Left ventricle myocardium inferior (tissue), 1 donor: ENCODE measurements around the gene WDR20. TPM values are rescaled to one million over a fixed set of nuclear protein-coding genes. Genes with fewer than 3 reads are reported as not detected.

Experiments used
- DNase-seq: peaks from one replicate; pipeline ENCODE4 v3.0.0-alpha.2; 2020
- H3K27ac ChIP-seq: fragments of 200-600 bp; replicated peaks from 2 replicates; pipeline ENCODE4 v1.8.0; 2021
- H3K27me3 ChIP-seq: fragments of 200-600 bp; 2 replicates; pipeline ENCODE4 v1.8.0; 2021; ENCODE audit warnings: low read depth
- H3K36me3 ChIP-seq: fragments of 200-600 bp; 2 replicates; pipeline ENCODE4 v1.8.0; 2021
- H3K4me1 ChIP-seq: fragments of 200-600 bp; 2 replicates; pipeline ENCODE4 v1.8.0; 2021
- H3K4me3 ChIP-seq: fragments of 200-600 bp; 2 replicates; pipeline ENCODE4 v1.8.0; 2021; ENCODE audit warnings: mild to moderate bottlenecking, moderate library complexity
- H3K9me3 ChIP-seq: fragments of 200-600 bp; replicated peaks from 2 replicates; pipeline ENCODE4 v1.8.0; 2021
- CTCF ChIP-seq: fragments of 200-600 bp; IDR thresholded peaks from 2 replicates; pipeline ENCODE4 v1.8.0; 2021; ENCODE audit warnings: antibody characterized with exemption, mild to moderate bottlenecking, borderline replicate concordance
- intact Hi-C: fragments of 100-400 bp; cut with micrococcal nuclease; formaldehyde crosslinking; loops from one replicate; pipeline ENCODE4 v1.11.0; 2022
- total RNA-seq: library from RNA; stranded (reverse); fragmentation: NEBNext Ultra II Directional; extraction: Animal tissue kit (Norgen Biotek cat#: 25700); gene quantifications from one replicate; pipeline ENCODE4 v1.2.1, GENCODE V29; 2021
- donor health status: DM: no; HTN: yes; CAD: no; lungs with severe emphysema.

WDR20 gene
- total RNA-seq, 1 donor from 2014 or later: 20.9 TPM

- H3K4me3 ChIP-seq: peak overlapping the region; percentile 52
- H3K9me3 ChIP-seq: no peaks in the 10 kb centered on the region
- H3K4me1 ChIP-seq: peaks cover 7% of the 10 kb centered on the region
- no peak for TF ChIP-seq CTCF
- no peak for DNase-seq
- peak overlapping the region; percentile 17 for H3K27ac ChIP-seq
- H3K36me3 ChIP-seq: peaks cover 24% of the 10 kb centered on the region
- intact Hi-C loops: loop anchor here (5.0 kb wide), 1 partner anchor 78 kb away; no protein-coding TSS in a partner anchor
- H3K27me3 ChIP-seq: no peaks in the 10 kb centered on the region
These were observed 94.9 kb downstream of the WDR20 start for GRCh38 chr14:102234331-102235264.

GRCh38 chr14:102235275-102235897, 95.7 kb downstream of the WDR20 start:
- TF ChIP-seq CTCF: peak; percentile 91
- intact Hi-C loops: loop anchor here (5.0 kb wide), 1 partner anchor 77 kb away; no protein-coding TSS in a partner anchor
- H3K36me3 ChIP-seq: peaks cover 24% of the 10 kb centered on the region
- peak overlapping the region; percentile 17 for H3K27ac ChIP-seq
- DNase-seq: peak; percentile 88
- H3K4me3 ChIP-seq: peak overlapping the region; percentile 52
- peaks cover 7% of the 10 kb centered on the region for H3K4me1 ChIP-seq
- no peaks in the 10 kb centered on the region for H3K9me3 ChIP-seq
- H3K27me3 ChIP-seq: no peaks in the 10 kb centered on the region

- Histone ChIP-seq H3K4me3 (no peak overlapping the region), H3K36me3 (peaks cover 17% of the 10 kb centered on the region), H3K9me3 (no peaks in the 10 kb centered on the region), H3K4me1 (peaks cover 7% of the 10 kb centered on the region), H3K27ac (no peak overlapping the region), H3K27me3 (no peaks in the 10 kb centered on the region)
- intact Hi-C loops: loop anchor here (5.0 kb wide), 1 partner anchor 76 kb away; no protein-coding TSS in a partner anchor
- no peak for TF ChIP-seq CTCF
- no peak for DNase-seq
These were observed 96.3 kb downstream of the WDR20 start for GRCh38 chr14:102236026-102236425.

- DNase-seq: no peak
- Histone ChIP-seq H3K9me3 (no peaks in the 10 kb centered on the region), H3K27me3 (no peaks in the 10 kb centered on the region), H3K4me3 (no peak overlapping the region), H3K27ac (no peak overlapping the region), H3K4me1 (peaks cover 7% of the 10 kb centered on the region), H3K36me3 (no peaks in the 10 kb centered on the region)
- intact Hi-C loops: loop anchor here (5.0 kb wide), 1 partner anchor 74 kb away; no protein-coding TSS in a partner anchor
- no peak for TF ChIP-seq CTCF
These were observed 98.4 kb downstream of the WDR20 start for GRCh38 chr14:102238131-102238530.

GRCh38 chr14:102238766-102239165, 99.1 kb downstream of the WDR20 start:
- Histone ChIP-seq H3K9me3 (no peaks in the 10 kb centered on the region), H3K27ac (no peak overlapping the region), H3K4me1 (peaks cover 7% of the 10 kb centered on the region), H3K4me3 (no peak overlapping the region), H3K27me3 (no peaks in the 10 kb centered on the region), H3K36me3 (no peaks in the 10 kb centered on the region)
- DNase-seq: no peak
- no peak for TF ChIP-seq CTCF
- intact Hi-C loops: loop anchor here (5.0 kb wide), 1 partner anchor 74 kb away; no protein-coding TSS in a partner anchor
